PFSK-1 (cell line): Measurements from ENCODE around the gene KCNB1.

Experiments used
- FOXP2 ChIP-seq: optimal IDR thresholded peaks from 2 replicates; pipeline ENCODE3; 2011; ENCODE audit warnings: borderline replicate concordance, control low read depth, inconsistent platforms; ENCODE audit not compliant: insufficient read depth; ENCODE audit errors: extremely low read length, extremely low read depth
- POLR2AphosphoS5 ChIP-seq: IDR thresholded peaks from 2 replicates; pipeline ENCODE4 v1.6.1; 2012; ENCODE audit warnings: low read depth, mild to moderate bottlenecking, control low read depth, low read length, moderate library complexity
- TAF1 ChIP-seq: IDR thresholded peaks from 2 replicates; pipeline ENCODE4 v1.6.1; 2012; ENCODE audit warnings: low read length, control low read depth, borderline replicate concordance; ENCODE audit not compliant: insufficient read depth
- TF ChIP-seq, protein P1 (sequence below), 2 experiments: IDR thresholded peaks; 2 replicates each; pipeline versions ENCODE4 v1.6.1 to v1.8.0; 2011 to 2012; ENCODE audit warnings: low read depth in 2 of 2, low read length in 2 of 2, control low read depth in 1 of 2, inconsistent platforms in 1 of 2, mild to moderate bottlenecking in 1 of 2, moderate library complexity in 1 of 2; ENCODE audit not compliant: insufficient read depth in 1 of 2

DNA sequence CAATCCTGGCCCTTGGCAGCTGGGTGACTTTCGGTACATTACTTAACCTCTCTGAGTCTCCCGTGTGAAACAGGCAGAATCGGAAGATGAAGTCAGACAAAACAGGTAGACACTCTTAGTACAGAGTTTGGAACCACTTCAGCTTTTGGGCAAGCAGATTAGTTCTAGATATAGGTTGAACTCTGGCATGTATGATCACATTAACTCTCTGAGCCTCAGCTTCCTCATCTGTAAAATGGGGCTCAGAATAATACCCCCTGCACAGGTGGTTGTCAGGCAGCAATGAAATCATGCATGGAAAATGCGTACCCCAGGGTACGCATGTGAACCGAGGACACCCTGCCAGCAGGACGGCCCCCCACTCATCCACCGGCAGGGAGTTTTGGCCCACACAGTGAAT, 87.7 kb downstream of the KCNB1 start:
- TF ChIP-seq POLR2AphosphoS5 = no peak
- no peak for TF ChIP-seq TAF1
- TF ChIP-seq, protein P1, sequence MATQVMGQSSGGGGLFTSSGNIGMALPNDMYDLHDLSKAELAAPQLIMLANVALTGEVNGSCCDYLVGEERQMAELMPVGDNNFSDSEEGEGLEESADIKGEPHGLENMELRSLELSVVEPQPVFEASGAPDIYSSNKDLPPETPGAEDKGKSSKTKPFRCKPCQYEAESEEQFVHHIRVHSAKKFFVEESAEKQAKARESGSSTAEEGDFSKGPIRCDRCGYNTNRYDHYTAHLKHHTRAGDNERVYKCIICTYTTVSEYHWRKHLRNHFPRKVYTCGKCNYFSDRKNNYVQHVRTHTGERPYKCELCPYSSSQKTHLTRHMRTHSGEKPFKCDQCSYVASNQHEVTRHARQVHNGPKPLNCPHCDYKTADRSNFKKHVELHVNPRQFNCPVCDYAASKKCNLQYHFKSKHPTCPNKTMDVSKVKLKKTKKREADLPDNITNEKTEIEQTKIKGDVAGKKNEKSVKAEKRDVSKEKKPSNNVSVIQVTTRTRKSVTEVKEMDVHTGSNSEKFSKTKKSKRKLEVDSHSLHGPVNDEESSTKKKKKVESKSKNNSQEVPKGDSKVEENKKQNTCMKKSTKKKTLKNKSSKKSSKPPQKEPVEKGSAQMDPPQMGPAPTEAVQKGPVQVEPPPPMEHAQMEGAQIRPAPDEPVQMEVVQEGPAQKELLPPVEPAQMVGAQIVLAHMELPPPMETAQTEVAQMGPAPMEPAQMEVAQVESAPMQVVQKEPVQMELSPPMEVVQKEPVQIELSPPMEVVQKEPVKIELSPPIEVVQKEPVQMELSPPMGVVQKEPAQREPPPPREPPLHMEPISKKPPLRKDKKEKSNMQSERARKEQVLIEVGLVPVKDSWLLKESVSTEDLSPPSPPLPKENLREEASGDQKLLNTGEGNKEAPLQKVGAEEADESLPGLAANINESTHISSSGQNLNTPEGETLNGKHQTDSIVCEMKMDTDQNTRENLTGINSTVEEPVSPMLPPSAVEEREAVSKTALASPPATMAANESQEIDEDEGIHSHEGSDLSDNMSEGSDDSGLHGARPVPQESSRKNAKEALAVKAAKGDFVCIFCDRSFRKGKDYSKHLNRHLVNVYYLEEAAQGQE (IDR thresholded peaks at IDR 0.05; ENCODE audit: insufficient read depth in 1 of 2, low read depth in 2 of 2, low read length in 2 of 2) = no peak
- no peak for TF ChIP-seq FOXP2
